Ectodermal cell (in vitro differentiated cells): ENCODE data around the gene FER1L5.

Experiments used
- H3K27ac ChIP-seq: 2 replicates; pipeline ENCODE4 v1.7.0; 2013; ENCODE audit warnings: mild to moderate bottlenecking, low read depth, low read length; ENCODE audit not compliant: insufficient read depth, poor library complexity, severe bottlenecking
- H3K27me3 ChIP-seq: 2 replicates; pipeline ENCODE4 v1.7.0; 2013; ENCODE audit warnings: mild to moderate bottlenecking, low read length; ENCODE audit not compliant: insufficient read depth, control insufficient read depth, poor library complexity, severe bottlenecking
- H3K36me3 ChIP-seq: one replicate; pipeline ENCODE4 v1.7.0; 2013; ENCODE audit warnings: low read length; ENCODE audit not compliant: control insufficient read depth, insufficient read depth
- H3K4me1 ChIP-seq: one replicate; pipeline ENCODE4 v1.7.0; 2013; ENCODE audit warnings: low read length; ENCODE audit not compliant: control insufficient read depth, insufficient read depth
- H3K4me3 ChIP-seq: 2 replicates; pipeline ENCODE4 v1.7.0; 2013; ENCODE audit warnings: low read depth, low read length, control low read depth; ENCODE audit not compliant: insufficient read depth
- H3K9me3 ChIP-seq: 2 replicates; pipeline ENCODE4 v1.7.0; 2013; ENCODE audit warnings: mild to moderate bottlenecking, low read length, moderate library complexity; ENCODE audit not compliant: control insufficient read depth
- WGBS, 2 experiments: methylation state at CpG; one replicate each; pipeline ENCODE4 v1.1.7; 2013; ENCODE audit warnings: missing lambda C conversion rate in 2 of 2; 5-methylcytosine and 5-hydroxymethylcytosine counted together

Gene FER1L5

DNA sequence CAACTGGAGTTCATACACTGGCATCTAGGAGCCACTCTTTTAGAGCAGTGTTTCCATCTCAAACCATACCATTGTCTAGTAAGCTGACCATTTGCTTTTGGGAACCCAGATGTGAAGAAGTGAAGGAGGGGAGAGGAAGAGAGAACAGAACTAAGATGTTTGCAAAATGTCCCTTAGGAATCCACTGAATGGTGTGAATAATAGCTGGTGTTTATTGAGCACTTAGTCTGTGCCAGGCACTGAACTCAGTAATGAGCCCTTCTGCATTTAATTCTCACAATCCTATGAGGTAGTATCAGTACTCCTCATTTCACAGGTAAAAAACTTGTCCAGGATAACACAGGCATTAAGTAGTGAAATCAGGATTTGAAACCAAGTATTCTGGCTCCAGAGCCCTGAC, 73.8 kb downstream of the FER1L5 start:
- no peak overlapping the region for H3K27ac ChIP-seq
- no peaks in the 10 kb centered on the region for H3K4me1 ChIP-seq
- no peaks in the 10 kb centered on the region for H3K27me3 ChIP-seq
- no peaks in the 10 kb centered on the region for H3K9me3 ChIP-seq
- H3K36me3 ChIP-seq: peaks cover 19% of the 10 kb centered on the region
- H3K4me3 ChIP-seq: no peak overlapping the region

GRCh38 chr2:96726131-96726530, 83.6 kb downstream of the FER1L5 start:
- Histone ChIP-seq H3K27me3 (no peaks in the 10 kb centered on the region), H3K36me3 (peaks cover 5% of the 10 kb centered on the region), H3K27ac (no peak overlapping the region), H3K4me3 (no peak overlapping the region), H3K9me3 (no peaks in the 10 kb centered on the region), H3K4me1 (no peaks in the 10 kb centered on the region)
- 90 to 95% methylated on average over 3 of the region's 4 CpGs for WGBS, 2 experiments

GRCh38 chr2:96727431-96727830, 84.9 kb downstream of the FER1L5 start:
- Histone ChIP-seq H3K36me3 (peaks cover 11% of the 10 kb centered on the region), H3K4me3 (no peak overlapping the region), H3K9me3 (no peaks in the 10 kb centered on the region), H3K4me1 (no peaks in the 10 kb centered on the region), H3K27me3 (no peaks in the 10 kb centered on the region), H3K27ac (no peak overlapping the region)
- WGBS, 2 experiments: 88 to 92% methylated on average over 5 of the region's 5 CpGs

GRCh38 chr2:96729748-96730147, 87.2 kb downstream of the FER1L5 start:
- peaks cover 29% of the 10 kb centered on the region for H3K36me3 ChIP-seq

GRCh38 chr2:96730212-96730611, 87.6 kb downstream of the FER1L5 start:
- 95 to 100% methylated on average over 2 of the region's 2 CpGs for WGBS, 2 experiments
- Histone ChIP-seq H3K9me3 (no peaks in the 10 kb centered on the region), H3K27ac (no peak overlapping the region), H3K4me1 (no peaks in the 10 kb centered on the region), H3K36me3 (peaks cover 29% of the 10 kb centered on the region), H3K4me3 (no peak overlapping the region), H3K27me3 (no peaks in the 10 kb centered on the region)

More at GRCh38 chr2:96729748-96730147, 87.2 kb downstream of the FER1L5 start:
- Histone ChIP-seq H3K27me3 (no peaks in the 10 kb centered on the region), H3K27ac (no peak overlapping the region), H3K4me1 (no peaks in the 10 kb centered on the region), H3K4me3 (no peak overlapping the region), H3K9me3 (no peaks in the 10 kb centered on the region)
- 91 to 96% methylated on average over 7 of the region's 7 CpGs for WGBS, 2 experiments

GRCh38 chr2:96733931-96734330, 91.4 kb downstream of the FER1L5 start:
- WGBS, 2 experiments: 94 to 96% methylated on average over 3 of the region's 3 CpGs
- peaks cover 40% of the 10 kb centered on the region for H3K36me3 ChIP-seq

DNA sequence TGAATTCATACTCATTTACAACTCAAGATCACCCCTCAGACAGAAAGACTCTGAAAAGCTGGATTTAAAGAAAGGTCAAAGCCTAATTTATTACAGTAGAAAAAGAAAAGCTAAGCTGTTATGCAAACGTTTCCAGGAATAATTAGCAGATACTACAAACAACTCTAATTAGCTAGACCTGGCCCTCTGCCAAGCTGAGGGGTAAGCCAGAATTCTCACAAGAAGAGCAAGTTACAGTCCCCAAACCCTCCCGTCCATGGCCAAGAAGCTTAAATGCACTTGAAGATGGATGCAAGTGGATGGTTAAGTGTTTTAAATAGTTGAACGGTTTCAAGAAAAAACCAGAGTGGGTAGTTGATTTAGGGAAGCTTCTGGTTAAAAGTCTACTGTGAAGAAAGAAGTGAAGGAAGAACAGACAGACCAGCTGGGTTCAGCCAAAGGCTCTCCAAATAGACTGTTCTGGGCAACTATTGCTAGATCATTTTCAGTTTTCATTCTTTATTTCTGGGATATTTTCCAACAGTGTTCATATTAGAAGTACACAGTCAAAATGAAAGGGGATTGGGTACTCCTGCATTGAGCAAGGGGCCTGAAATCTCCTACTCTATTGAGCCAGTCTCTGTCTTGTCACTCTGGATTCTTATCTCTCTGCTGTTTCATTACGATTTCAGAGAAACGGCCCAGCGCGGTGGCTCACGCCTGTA, 92.5 kb downstream of the FER1L5 start:
- Histone ChIP-seq H3K4me1 (no peaks in the 10 kb centered on the region), H3K27ac (no peak overlapping the region), H3K4me3 (no peak overlapping the region), H3K36me3 (peaks cover 40% of the 10 kb centered on the region), H3K27me3 (no peaks in the 10 kb centered on the region), H3K9me3 (no peaks in the 10 kb centered on the region)
- WGBS, 2 experiments: 84 to 94% methylated on average over 8 of the region's 8 CpGs

More at GRCh38 chr2:96733931-96734330, 91.4 kb downstream of the FER1L5 start:
- Histone ChIP-seq H3K27me3 (no peaks in the 10 kb centered on the region), H3K27ac (no peak overlapping the region), H3K9me3 (no peaks in the 10 kb centered on the region), H3K4me1 (no peaks in the 10 kb centered on the region), H3K4me3 (no peak overlapping the region)

DNA sequence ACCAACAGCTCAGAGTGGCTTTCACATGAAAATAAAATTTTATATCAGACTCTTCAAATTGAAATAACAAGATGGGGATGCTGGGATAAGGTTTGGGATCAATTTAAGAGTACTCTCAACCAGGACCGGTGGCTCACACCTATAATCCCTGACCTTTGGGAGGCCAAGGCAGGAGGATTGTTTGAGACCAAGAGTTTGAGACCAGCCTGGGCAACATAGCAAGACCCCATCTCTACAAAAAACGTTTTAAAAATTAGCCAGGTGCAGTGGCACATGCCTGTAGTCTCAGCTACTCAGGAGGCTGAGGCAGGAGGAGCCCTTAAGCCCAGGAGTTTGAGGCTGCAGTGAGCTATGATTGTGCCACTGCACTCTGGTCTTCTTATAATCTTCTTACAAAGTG, 94.7 kb downstream of the FER1L5 start:
- H3K9me3 ChIP-seq: no peaks in the 10 kb centered on the region
- no peaks in the 10 kb centered on the region for H3K27me3 ChIP-seq
- no peak overlapping the region for H3K4me3 ChIP-seq
- 88 to 93% methylated on average over 2 of the region's 2 CpGs for whole genome bisulfite sequencing, 2 experiments
- H3K4me1 ChIP-seq: no peaks in the 10 kb centered on the region
- H3K27ac ChIP-seq: no peak overlapping the region
- H3K36me3 ChIP-seq: peaks cover 30% of the 10 kb centered on the region

DNA sequence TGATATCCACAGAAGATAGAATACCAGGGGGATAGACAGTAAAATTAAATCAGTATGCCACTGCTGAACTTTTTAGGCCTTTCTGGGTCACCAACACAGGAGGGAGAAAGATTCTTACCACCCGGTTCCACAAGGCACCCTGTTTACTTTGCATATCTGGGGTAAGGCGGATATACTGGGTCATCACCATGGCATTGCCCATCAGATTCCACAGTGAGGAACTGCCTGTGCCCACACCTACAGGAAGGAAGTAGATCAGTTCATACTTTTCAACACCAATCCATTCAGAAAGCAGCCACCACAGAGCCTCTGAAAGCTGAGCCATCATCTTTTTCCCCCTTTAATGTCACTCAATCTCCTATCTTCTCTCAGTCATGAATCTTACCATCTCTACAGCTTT, 95.3 kb downstream of the FER1L5 start:
- H3K9me3 ChIP-seq: no peaks in the 10 kb centered on the region
- H3K4me1 ChIP-seq: no peaks in the 10 kb centered on the region
- peaks cover 30% of the 10 kb centered on the region for H3K36me3 ChIP-seq
- no peaks in the 10 kb centered on the region for H3K27me3 ChIP-seq
- H3K4me3 ChIP-seq: no peak overlapping the region
- 95 to 96% methylated on average over 2 of the region's 2 CpGs for WGBS, 2 experiments
- no peak overlapping the region for H3K27ac ChIP-seq

DNA sequence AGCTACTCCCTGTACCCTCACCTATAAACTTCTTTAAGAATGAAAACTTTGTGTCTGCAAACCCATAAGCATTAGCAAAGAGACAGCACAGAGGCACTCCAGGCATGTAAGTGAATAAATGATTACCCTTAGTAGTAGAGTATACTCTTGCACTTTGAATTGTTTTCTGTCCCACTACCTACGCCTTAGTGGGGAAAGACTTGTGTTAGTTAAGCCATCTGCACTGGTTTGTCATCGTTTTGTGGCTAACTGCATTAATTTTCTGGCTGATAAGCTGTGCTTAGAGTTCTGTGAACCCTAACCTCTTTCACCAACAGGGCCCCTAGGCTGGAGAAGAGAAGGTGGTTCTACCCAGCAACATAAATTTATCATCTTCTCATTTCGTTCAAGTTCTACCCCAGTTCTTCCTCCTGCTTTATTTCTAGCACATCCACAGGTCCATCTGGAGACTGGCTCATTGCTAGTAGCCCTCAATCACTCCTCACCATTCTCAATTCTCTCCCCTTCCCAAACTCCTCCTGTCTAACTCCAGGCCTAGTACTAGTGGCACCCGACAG, 96.6 kb downstream of the FER1L5 start:
- 53 to 63% methylated on average over 4 of the region's 4 CpGs for WGBS, 2 experiments
- peaks cover 16% of the 10 kb centered on the region for H3K36me3 ChIP-seq
- H3K4me3 ChIP-seq: peak overlapping the region; percentile 86
- no peak overlapping the region for H3K27ac ChIP-seq
- H3K4me1 ChIP-seq: no peaks in the 10 kb centered on the region
- H3K27me3 ChIP-seq: no peaks in the 10 kb centered on the region
- no peaks in the 10 kb centered on the region for H3K9me3 ChIP-seq
